Calu3 (cell line): ENCODE data around the gene MSL3B.

Experiments
- BruUV-seq: library from RNA; stranded (reverse); fragments of 400-500 nt; replicated peaks from 2 replicates; lab custom pipeline; 2021; lab: Mats Ljungman, UMichigan
- CTCF ChIA-PET: fragments of 300-600 bp; sonication (Branson Sonifier 250); formaldehyde crosslinking; loops from one replicate; lab custom pipeline; 2022; ENCODE audit warnings: antibody characterized with exemption; lab: Charles Lee
- DNase-seq: peaks from one replicate; pipeline ENCODE4 v3.0.0; 2022
- H3K27ac Mint-ChIP-seq: one replicate; pipeline ENCODE4 v1.8.0; 2022; ENCODE audit warnings: mixed read lengths; ENCODE audit not compliant: unreplicated experiment
- H3K27me3 Mint-ChIP-seq: one replicate; pipeline ENCODE4 v1.8.0; 2022; ENCODE audit warnings: mixed read lengths; ENCODE audit not compliant: unreplicated experiment
- H3K36me3 Mint-ChIP-seq: one replicate; pipeline ENCODE4 v1.8.0; 2022; ENCODE audit warnings: mild to moderate bottlenecking, moderate library complexity, mixed read lengths; ENCODE audit not compliant: insufficient read depth, unreplicated experiment
- H3K4me1 Mint-ChIP-seq: one replicate; pipeline ENCODE4 v1.8.0; 2022; ENCODE audit warnings: mild to moderate bottlenecking, low read depth, mixed read lengths; ENCODE audit not compliant: unreplicated experiment
- H3K4me3 Mint-ChIP-seq: one replicate; pipeline ENCODE4 v1.8.0; 2022; ENCODE audit warnings: mild to moderate bottlenecking, low read depth, moderate library complexity, mixed read lengths; ENCODE audit not compliant: unreplicated experiment
- H3K9me3 Mint-ChIP-seq: one replicate; pipeline ENCODE4 v1.8.0; 2022; ENCODE audit warnings: low read depth, mixed read lengths; ENCODE audit not compliant: unreplicated experiment
- CTCF ChIP-seq: fragments of 200-600 bp; IDR thresholded peaks from one replicate; pipeline ENCODE4 v1.8.0; 2022; ENCODE audit warnings: antibody characterized with exemption; ENCODE audit not compliant: unreplicated experiment
- intact Hi-C: fragments of 100-400 bp; cut with micrococcal nuclease; formaldehyde crosslinking; loops from one replicate; pipeline ENCODE4 v1.10.0; 2022; ENCODE audit not compliant: unreplicated experiment

MSL3B gene

GRCh38 chr2:233832869-233833311, 35.3 kb downstream of the MSL3B start:
- peak; percentile 66 for TF ChIP-seq CTCF
- peak; percentile 69 for DNase-seq
- Mint-ChIP-seq H3K4me3 (no peak overlapping the region), H3K9me3 (no peaks in the 10 kb centered on the region), H3K4me1 (peaks cover 14% of the 10 kb centered on the region), H3K27me3 (no peaks in the 10 kb centered on the region), H3K27ac (no peak overlapping the region), H3K36me3 (peaks cover 37% of the 10 kb centered on the region)
- BruUV-seq, result no TSS peak
- intact Hi-C loops, result loop anchor here (5.0 to 10.0 kb wide), 5 partner anchors 128 to 431 kb away; partner anchors contain the start of gene USP40
- CTCF ChIA-PET, result interaction anchor here (0.6 to 1.5 kb wide), 9 partner anchors 8 to 485 kb away, joined by 3 to 8 read pairs (median 4); no protein-coding TSS in a partner anchor

GRCh38 chr2:233832414-233832813, 35.8 kb downstream of the MSL3B start:
- CTCF ChIA-PET, result interaction anchor here (0.7 to 1.5 kb wide), 8 partner anchors 8 to 428 kb away, joined by 3 to 8 read pairs (median 4); no protein-coding TSS in a partner anchor
- no peak for TF ChIP-seq CTCF
- peaks cover 13% of the 10 kb centered on the region for H3K4me1 Mint-ChIP-seq
- intact Hi-C loops, result loop anchor here (5.0 to 10.0 kb wide), 5 partner anchors 128 to 430 kb away; partner anchors contain the start of gene USP40
- no peaks in the 10 kb centered on the region for H3K9me3 Mint-ChIP-seq
- no peak for DNase-seq
- H3K36me3 Mint-ChIP-seq, result peaks cover 36% of the 10 kb centered on the region
- H3K27ac Mint-ChIP-seq, result no peak overlapping the region
- H3K4me3 Mint-ChIP-seq, result no peak overlapping the region
- BruUV-seq, result no TSS peak
- no peaks in the 10 kb centered on the region for H3K27me3 Mint-ChIP-seq

GRCh38 chr2:233831861-233832260, 36.3 kb downstream of the MSL3B start:
- no TSS peak for BruUV-seq
- H3K36me3 Mint-ChIP-seq, result peaks cover 30% of the 10 kb centered on the region
- TF ChIP-seq CTCF, result no peak
- H3K27me3 Mint-ChIP-seq, result no peaks in the 10 kb centered on the region
- no peaks in the 10 kb centered on the region for H3K9me3 Mint-ChIP-seq
- CTCF ChIA-PET, result interaction anchor here (0.9 to 1.5 kb wide), 4 partner anchors 11 to 428 kb away, joined by 4 to 6 read pairs (median 4); no protein-coding TSS in a partner anchor
- H3K4me1 Mint-ChIP-seq, result peaks cover 13% of the 10 kb centered on the region
- H3K27ac Mint-ChIP-seq, result no peak overlapping the region
- H3K4me3 Mint-ChIP-seq, result no peak overlapping the region
- no peak for DNase-seq
- intact Hi-C loops, result loop anchor here (5.0 to 10.0 kb wide), 5 partner anchors 127 to 430 kb away; partner anchors contain the start of gene USP40

- no TSS peak for BruUV-seq
- Mint-ChIP-seq H3K36me3 (peaks cover 24% of the 10 kb centered on the region), H3K27ac (no peak overlapping the region), H3K4me3 (no peak overlapping the region), H3K9me3 (no peaks in the 10 kb centered on the region), H3K27me3 (no peaks in the 10 kb centered on the region), H3K4me1 (peaks cover 13% of the 10 kb centered on the region)
- DNase-seq, result no peak
- intact Hi-C loops, result loop anchor here (5.0 to 10.0 kb wide), 5 partner anchors 126 to 429 kb away; partner anchors contain the start of gene USP40
- CTCF ChIA-PET, result no interaction called here
- TF ChIP-seq CTCF, result no peak
Observed at GRCh38 chr2:233831011-233831721, 37.0 kb downstream of the MSL3B start.
